GM12864 (cell line): ENCODE data around the gene SLC35E4.
"Not testable (repeated sequence)": the region's sequence is repeated elsewhere in the genome, so short reads cannot be mapped to it uniquely, and the experiment has no call there.

ENCODE experiments used
- DNase-seq: peaks from one replicate; pipeline ENCODE4 v3.0.0-alpha.2; 2011; ENCODE audit warnings: low read depth
- H3K4me3 ChIP-seq: 2 replicates; pipeline ENCODE4 v1.5.1; 2011; ENCODE audit warnings: mild to moderate bottlenecking, low read depth, low read length, control low read depth
- CTCF ChIP-seq: IDR thresholded peaks from 2 replicates; pipeline ENCODE4 v1.5.1; 2011; ENCODE audit warnings: low read depth, mild to moderate bottlenecking, moderate library complexity, low read length, control low read depth, inconsistent platforms; ENCODE audit errors: missing control alignments

Gene SLC35E4

GRCh38 chr22:30612789-30613188 is 22.8 kb upstream of the SLC35E4 start:
- no peak overlapping the region for H3K4me3 ChIP-seq
- no peak for DNase-seq
- no peak for TF ChIP-seq CTCF

- no peak for DNase-seq
- TF ChIP-seq CTCF, result no peak
- no peak overlapping the region for H3K4me3 ChIP-seq
Measured at GRCh38 chr22:30614268-30614667, 21.3 kb upstream of the SLC35E4 start.

GRCh38 chr22:30614879-30615278 is 20.7 kb upstream of the SLC35E4 start:
- H3K4me3 ChIP-seq, result no peak overlapping the region
- no peak for TF ChIP-seq CTCF
- no peak for DNase-seq

GRCh38 chr22:30615543-30615954 is 20.0 kb upstream of the SLC35E4 start:
- H3K4me3 ChIP-seq, result no peak overlapping the region
- TF ChIP-seq CTCF, result no peak
- DNase-seq, result no peak

GRCh38 chr22:30617819-30618218 is 17.8 kb upstream of the SLC35E4 start:
- no peak for TF ChIP-seq CTCF
- no peak for DNase-seq
- no peak overlapping the region for H3K4me3 ChIP-seq

- DNase-seq, result not testable (repeated sequence)
Measured at GRCh38 chr22:30619909-30620308, 15.7 kb upstream of the SLC35E4 start.

GRCh38 chr22:30626413-30626812 is 9.2 kb upstream of the SLC35E4 start:
- H3K4me3 ChIP-seq, result no peak overlapping the region
- DNase-seq, result no peak
- no peak for TF ChIP-seq CTCF

More at GRCh38 chr22:30619909-30620308, 15.7 kb upstream of the SLC35E4 start:
- H3K4me3 ChIP-seq, result not testable (repeated sequence)

GRCh38 chr22:30627471-30627870 is 8.1 kb upstream of the SLC35E4 start:
- no peak for TF ChIP-seq CTCF
- no peak overlapping the region for H3K4me3 ChIP-seq
- DNase-seq, result no peak
